PC-9 (cell line): ENCODE results near the gene CLIC1. TPM values are rescaled to one million over a fixed set of nuclear protein-coding genes. Genes with fewer than 3 reads are reported as not detected.
A peak's percentile ranks its signal among the peaks of the same experiment; 100 is the strongest.

Experiments
- BruUV-seq: library from RNA; stranded (reverse); fragments of 400-500 nt; replicated peaks from 2 replicates; lab custom pipeline; 2021; lab: Mats Ljungman, UMichigan
- CTCF ChIA-PET: fragments of 300-600 bp; sonication (Branson Sonifier 250); formaldehyde crosslinking; loops from one replicate; lab custom pipeline; 2022; ENCODE audit warnings: antibody characterized with exemption; lab: Charles Lee
- POLR2A ChIA-PET: fragments of 300-600 bp; sonication (Branson Sonifier 250); formaldehyde crosslinking; loops from one replicate; lab custom pipeline; 2022; ENCODE audit warnings: antibody characterized with exemption; ENCODE audit not compliant: unreplicated experiment; lab: Charles Lee
- DNase-seq, 2 experiments: peaks; one replicate each; pipeline versions ENCODE4 v3.0.0 to v3.0.0-alpha.2; 2015 to 2022; ENCODE audit warnings: mixed read lengths in 1 of 2
- H2AFZ ChIP-seq: fragments of 200-600 bp; sonication (generic); 2 replicates; pipeline ENCODE4 v1.8.1; 2017; ENCODE audit warnings: antibody characterized with exemption
- H3F3A ChIP-seq: fragments of 200-600 bp; sonication (generic); 2 replicates; pipeline ENCODE4 v1.8.1; 2017; ENCODE audit warnings: antibody characterized with exemption, mild to moderate bottlenecking, low read depth; ENCODE audit not compliant: insufficient read depth
- H3K27ac ChIP-seq: fragments of 200-600 bp; sonication (generic); 2 replicates; pipeline ENCODE4 v1.6.1; 2016; ENCODE audit warnings: mixed run types
- H3K27me3 ChIP-seq: fragments of 200-600 bp; sonication (generic); 2 replicates; pipeline ENCODE4 v1.6.1; 2016; ENCODE audit warnings: low read depth, mixed run types; ENCODE audit not compliant: insufficient read depth
- H3K36me3 ChIP-seq: fragments of 200-600 bp; sonication (generic); 2 replicates; pipeline ENCODE4 v1.6.1; 2016; ENCODE audit warnings: low read depth, mixed run types
- H3K4me1 ChIP-seq: fragments of 200-600 bp; sonication (generic); replicated peaks from 2 replicates; pipeline ENCODE4 v1.6.1; 2016; ENCODE audit warnings: mixed run types; ENCODE audit not compliant: insufficient read depth
- H3K4me2 ChIP-seq: fragments of 200-600 bp; sonication (generic); 2 replicates; pipeline ENCODE4 v1.6.1; 2017; ENCODE audit warnings: mixed run types
- H3K4me3 ChIP-seq: fragments of 200-600 bp; sonication (generic); 2 replicates; pipeline ENCODE4 v1.6.1; 2016; ENCODE audit warnings: mixed run types
- H3K79me2 ChIP-seq: fragments of 200-600 bp; sonication (generic); 2 replicates; pipeline ENCODE4 v1.6.1; 2017; ENCODE audit warnings: low read depth, mixed run types
- H3K9me2 ChIP-seq: fragments of 200-600 bp; sonication (generic); 2 replicates; pipeline ENCODE4 v1.8.1; 2017; ENCODE audit warnings: mild to moderate bottlenecking; ENCODE audit not compliant: insufficient read depth
- H3K9me3 ChIP-seq: fragments of 200-600 bp; sonication (generic); 2 replicates; pipeline ENCODE4 v1.8.1; 2016; ENCODE audit warnings: low read depth; ENCODE audit not compliant: insufficient read depth
- H4K20me1 ChIP-seq: fragments of 200-600 bp; sonication (generic); 2 replicates; pipeline ENCODE4 v1.8.1; 2017; ENCODE audit not compliant: insufficient read depth
- CTCF ChIP-seq: fragments of 200-600 bp; sonication (generic); conservative IDR thresholded peaks from 2 replicates; pipeline ENCODE4 v1.6.1; 2017; ENCODE audit warnings: mixed run types, antibody characterized with exemption, mild to moderate bottlenecking, moderate library complexity
- EZH2 ChIP-seq: fragments of 200-600 bp; sonication (generic); IDR thresholded peaks from 2 replicates; pipeline ENCODE4 v1.8.0; 2017; ENCODE audit warnings: antibody characterized with exemption, low read depth
- intact Hi-C: fragments of 100-400 bp; cut with micrococcal nuclease; formaldehyde crosslinking; loops from one replicate; pipeline ENCODE4 v1.10.0; 2022; ENCODE audit not compliant: unreplicated experiment
- microRNA-seq: library from miRNA; unstranded; fragments of <30 nt; microRNA quantifications from one replicate; pipeline ENCODE4 v1.2.0, GENCODE V29; 2021; ENCODE audit warnings: borderline number of aligned reads, borderline replicate concordance
- total RNA-seq: library from RNA; stranded (reverse); gene quantifications from 2 replicates; pipeline ENCODE4 v1.2.3, GENCODE V29; 2021

CLIC1 gene
- total RNA-seq, 1 experiment from 2014 or later, result 599 TPM

- ChIA-PET CTCF (interaction anchor here (0.7 to 1.6 kb wide), 3 partner anchors 89 to 271 kb away, joined by 7 to 14 read pairs (median 11); no protein-coding TSS in a partner anchor), POLR2A (interaction anchor here (0.6 kb wide), 2 partner anchors 9 to 58 kb away, joined by 3 to 17 read pairs; no protein-coding TSS in a partner anchor)
- peak in 1 of 2 experiments; percentile 57 for DNase-seq
- H4K20me1 ChIP-seq, result no peaks in the 10 kb centered on the region
- no peaks in the 10 kb centered on the region for H3K9me3 ChIP-seq
- TF ChIP-seq CTCF (no peak), EZH2 (no peak)
- peaks cover 17% of the 10 kb centered on the region for H3K4me1 ChIP-seq
- TSS peak; percentile 22 for BruUV-seq
- no peaks in the 10 kb centered on the region for H3K9me2 ChIP-seq
- H3K27me3 ChIP-seq, result no peaks in the 10 kb centered on the region
- H2AFZ ChIP-seq, result peak overlapping the region; percentile 98
- intact Hi-C loops, result loop anchor here (2.0 to 10.0 kb wide), 3 partner anchors 194 to 272 kb away; partner anchors contain the start of genes EHMT2 and SLC44A4
- peak overlapping the region; percentile 70 for H3K4me3 ChIP-seq
- H3K36me3 ChIP-seq, result no peaks in the 10 kb centered on the region
- peak overlapping the region; percentile 99 for H3K4me2 ChIP-seq
- peaks cover 20% of the 10 kb centered on the region for H3F3A ChIP-seq
- H3K27ac ChIP-seq, result peak overlapping the region; percentile 31; the same call in 1 of the 2 replicates
- no peaks in the 10 kb centered on the region for H3K79me2 ChIP-seq
Observed at GRCh38 chr6:31681135-31681671, 55.1 kb downstream of the CLIC1 start.

Small RNA genes lying within 50 kb of the gene (microRNA-seq; reads per million reads assigned to microRNA genes)
- gene MIR4646, result not detected

Other genes with a start within 250 kb of the CLIC1 start
- gene MICB, start 238.4 kb downstream of the CLIC1 start, total RNA-seq, result 26.7 and 37.8 TPM in 2 replicates
- gene MCCD1, start 207.6 kb downstream of the CLIC1 start, total RNA-seq, result not detected in 2 replicates
- gene DDX39B, start 194.5 kb downstream of the CLIC1 start, total RNA-seq, result 383 and 436 TPM in 2 replicates
- gene ATP6V1G2, start 189.9 kb downstream of the CLIC1 start, total RNA-seq, result 0.55 and 1.8 TPM in 2 replicates
- gene NFKBIL1, start 188.9 kb downstream of the CLIC1 start, total RNA-seq, result 26.1 and 38.3 TPM in 2 replicates
- not detected in 2 replicates for gene LTA, start 164.2 kb downstream of the CLIC1 start, total RNA-seq
- gene TNF, start 161.0 kb downstream of the CLIC1 start, total RNA-seq, result not detected in 2 replicates
- gene LTB, start 154.1 kb downstream of the CLIC1 start, total RNA-seq, result 0.63 TPM in 1 of 2 replicates, not detected in the other
- gene LST1, start 150.3 kb downstream of the CLIC1 start, total RNA-seq, result 1.6 TPM in 2 replicates
- gene NCR3, start 143.5 kb downstream of the CLIC1 start, total RNA-seq, result not detected in 2 replicates
- gene AIF1, start 121.3 kb downstream of the CLIC1 start, total RNA-seq, result not detected in 2 replicates
- 182 and 192 TPM in 2 replicates for gene PRRC2A, start 115.8 kb downstream of the CLIC1 start, total RNA-seq
- gene BAG6, start 83.9 kb downstream of the CLIC1 start, total RNA-seq, result 336 and 358 TPM in 2 replicates
- 2.7 and 2.9 TPM in 2 replicates for gene APOM, start 80.6 kb downstream of the CLIC1 start, total RNA-seq
- gene C6orf47, start 75.8 kb downstream of the CLIC1 start, total RNA-seq, result 17.2 and 17.8 TPM in 2 replicates
- 11.5 and 13.0 TPM in 2 replicates for gene GPANK1, start 71.5 kb downstream of the CLIC1 start, total RNA-seq
- gene CSNK2B, start 70.5 kb downstream of the CLIC1 start, total RNA-seq, result 152 and 173 TPM in 2 replicates
- 20.9 and 24.0 TPM in 2 replicates for gene LY6G5B, start 66.6 kb downstream of the CLIC1 start, total RNA-seq
- gene LY6G5C, start 55.5 kb downstream of the CLIC1 start, total RNA-seq, result 2.6 and 3.7 TPM in 2 replicates
- 31.3 and 35.2 TPM in 2 replicates for gene ABHD16A, start 33.2 kb downstream of the CLIC1 start, total RNA-seq
- gene LY6G6F, start 29.7 kb downstream of the CLIC1 start, total RNA-seq, result not detected in 2 replicates
- not detected in 2 replicates for gene LY6G6D, start 21.2 kb downstream of the CLIC1 start, total RNA-seq
- gene LY6G6C, start 14.8 kb downstream of the CLIC1 start, total RNA-seq, result 1.2 and 2.1 TPM in 2 replicates
- gene MPIG6B, start 13.2 kb downstream of the CLIC1 start, total RNA-seq, result 0.43 and 0.59 TPM in 2 replicates
- 58.3 and 99.6 TPM in 2 replicates for gene DDAH2, start 7.2 kb downstream of the CLIC1 start, total RNA-seq
- gene MSH5, start 3.5 kb upstream of the CLIC1 start, total RNA-seq, result 50.0 and 68.8 TPM in 2 replicates
- gene SAPCD1, start 26.1 kb upstream of the CLIC1 start, total RNA-seq, result 11.1 and 16.9 TPM in 2 replicates
- gene VWA7, start 40.8 kb upstream of the CLIC1 start, total RNA-seq, result 6.0 and 9.6 TPM in 2 replicates
- 99.6 and 124 TPM in 2 replicates for gene VARS1, start 59.2 kb upstream of the CLIC1 start, total RNA-seq
- 67.5 and 74.3 TPM in 2 replicates for gene LSM2, start 70.4 kb upstream of the CLIC1 start, total RNA-seq
- 2.3 and 2.6 TPM in 2 replicates for gene HSPA1L, start 78.8 kb upstream of the CLIC1 start, total RNA-seq
- 378 and 385 TPM in 2 replicates for gene HSPA1A, start 79.0 kb upstream of the CLIC1 start, total RNA-seq
- gene HSPA1B, start 91.2 kb upstream of the CLIC1 start, total RNA-seq, result 334 and 340 TPM in 2 replicates
- gene NEU1, start 126.3 kb upstream of the CLIC1 start, total RNA-seq, result 23.1 and 23.4 TPM in 2 replicates
- 44.4 and 44.9 TPM in 2 replicates for gene SLC44A4, start 142.5 kb upstream of the CLIC1 start, total RNA-seq
- 57.3 and 68.3 TPM in 2 replicates for gene EHMT2, start 161.2 kb upstream of the CLIC1 start, total RNA-seq
- gene ZBTB12, start 165.6 kb upstream of the CLIC1 start, total RNA-seq, result 16.2 and 20.3 TPM in 2 replicates
- gene C2, start 191.2 kb upstream of the CLIC1 start, total RNA-seq, result 0.96 and 2.4 TPM in 2 replicates
- 22.6 and 25.5 TPM in 2 replicates for gene CFB, start 209.6 kb upstream of the CLIC1 start, total RNA-seq
- 43.0 and 50.8 TPM in 2 replicates for gene NELFE, start 222.4 kb upstream of the CLIC1 start, total RNA-seq
- gene SKIC2, start 222.6 kb upstream of the CLIC1 start, total RNA-seq, result 67.9 and 86.0 TPM in 2 replicates
- 24.5 and 36.0 TPM in 2 replicates for gene DXO, start 235.6 kb upstream of the CLIC1 start, total RNA-seq
- 7.0 and 9.3 TPM in 2 replicates for gene C4A, start 245.5 kb upstream of the CLIC1 start, total RNA-seq